GM23338 (cell line): ENCODE data around the gene TBC1D2B.

Experiments
- CREB1 ChIP-seq: fragments of 250-450 bp; sonication (Bioruptor Pico); IDR thresholded peaks from 2 replicates; pipeline ENCODE4 v1.5.0; 2020; ENCODE audit warnings: low read depth, mild to moderate bottlenecking, moderate library complexity
- CTCF ChIP-seq, 2 experiments: fragments of 200-600 bp in 1 of 2; sonication (generic) in 1 of 2; conservative IDR thresholded peaks; 2 replicates each; pipeline versions ENCODE4 v1.5.1 to v1.6.1; 2016 to 2017; ENCODE audit warnings: antibody characterized with exemption in 2 of 2, low read depth in 2 of 2, mild to moderate bottlenecking in 2 of 2, moderate library complexity in 1 of 2
- ETS1 ChIP-seq: IDR thresholded peaks from 2 replicates; pipeline ENCODE4 v1.6.1; 2016; ENCODE audit warnings: antibody characterized with exemption
- EZH2 ChIP-seq: fragments of 200-600 bp; sonication (generic); IDR thresholded peaks from one replicate; pipeline ENCODE4 v1.8.0; 2017; ENCODE audit warnings: antibody characterized with exemption, mild to moderate bottlenecking, low read depth; ENCODE audit not compliant: unreplicated experiment
- EZH2phosphoT487 ChIP-seq: fragments of 200-600 bp; sonication (generic); IDR thresholded peaks from one replicate; pipeline ENCODE4 v1.8.1; 2018; ENCODE audit warnings: antibody characterized with exemption; ENCODE audit not compliant: unreplicated experiment
- JUNB ChIP-seq: IDR thresholded peaks from one replicate; pipeline ENCODE4 v1.6.1; 2016; ENCODE audit warnings: antibody characterized with exemption; ENCODE audit not compliant: unreplicated experiment
- POLR2AphosphoS5 ChIP-seq: IDR thresholded peaks from 2 replicates; pipeline ENCODE4 v1.6.1; 2016; ENCODE audit warnings: antibody characterized with exemption, low read depth
- REST ChIP-seq: IDR thresholded peaks from one replicate; pipeline ENCODE4 v1.6.1; 2018; ENCODE audit warnings: antibody characterized with exemption; ENCODE audit not compliant: unreplicated experiment
- ZNF331 ChIP-seq: fragments of 250-450 bp; sonication (Bioruptor Pico); IDR thresholded peaks from 2 replicates; pipeline ENCODE4 v1.5.0; 2020; ENCODE audit warnings: low read depth, mild to moderate bottlenecking, moderate library complexity

GRCh38 chr15:78069462-78070029, 8.0 kb downstream of the TBC1D2B start:
- no peak for TF ChIP-seq CREB1 (CRISPR knock-in tag)
- TF ChIP-seq CTCF (conservative IDR thresholded peaks at IDR 0.05; ENCODE audit: low read depth in 2 of 2): no peak
- TF ChIP-seq EZH2phosphoT487: no peak
- TF ChIP-seq POLR2AphosphoS5: no peak
- TF ChIP-seq EZH2: no peak
- TF ChIP-seq ZNF331 (CRISPR knock-in tag): no peak
- no peak for TF ChIP-seq REST
- TF ChIP-seq ETS1: no peak
- TF ChIP-seq JUNB: no peak
